ENCODE data around the gene CCDC148.

DNA sequence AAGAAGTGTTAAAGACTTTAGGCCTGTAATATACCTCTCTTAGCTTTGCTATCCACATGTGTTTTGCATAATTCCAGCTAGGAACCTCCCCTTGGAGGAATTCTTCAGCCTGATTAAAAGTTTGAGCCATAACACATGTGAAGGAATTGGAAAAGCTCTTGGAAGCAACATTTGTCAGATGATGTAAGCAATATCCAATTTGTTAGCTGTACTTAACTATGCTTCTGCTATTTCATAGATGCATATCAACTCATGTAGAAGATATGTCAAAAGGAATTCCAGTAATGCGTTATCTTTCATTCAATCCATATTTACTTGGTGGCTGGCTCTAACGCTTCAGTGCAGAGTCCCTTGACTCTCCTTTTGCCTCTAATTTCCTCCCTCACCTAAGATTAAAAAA is 46.4 kb upstream of the CCDC148 start:
- TF ChIP-seq, protein P1, sequence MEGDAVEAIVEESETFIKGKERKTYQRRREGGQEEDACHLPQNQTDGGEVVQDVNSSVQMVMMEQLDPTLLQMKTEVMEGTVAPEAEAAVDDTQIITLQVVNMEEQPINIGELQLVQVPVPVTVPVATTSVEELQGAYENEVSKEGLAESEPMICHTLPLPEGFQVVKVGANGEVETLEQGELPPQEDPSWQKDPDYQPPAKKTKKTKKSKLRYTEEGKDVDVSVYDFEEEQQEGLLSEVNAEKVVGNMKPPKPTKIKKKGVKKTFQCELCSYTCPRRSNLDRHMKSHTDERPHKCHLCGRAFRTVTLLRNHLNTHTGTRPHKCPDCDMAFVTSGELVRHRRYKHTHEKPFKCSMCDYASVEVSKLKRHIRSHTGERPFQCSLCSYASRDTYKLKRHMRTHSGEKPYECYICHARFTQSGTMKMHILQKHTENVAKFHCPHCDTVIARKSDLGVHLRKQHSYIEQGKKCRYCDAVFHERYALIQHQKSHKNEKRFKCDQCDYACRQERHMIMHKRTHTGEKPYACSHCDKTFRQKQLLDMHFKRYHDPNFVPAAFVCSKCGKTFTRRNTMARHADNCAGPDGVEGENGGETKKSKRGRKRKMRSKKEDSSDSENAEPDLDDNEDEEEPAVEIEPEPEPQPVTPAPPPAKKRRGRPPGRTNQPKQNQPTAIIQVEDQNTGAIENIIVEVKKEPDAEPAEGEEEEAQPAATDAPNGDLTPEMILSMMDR (IDR thresholded peaks at IDR 0.05; ENCODE audit: low read depth, low read length): no peak
- no peak for TF ChIP-seq POLR2A (IDR thresholded peaks at IDR 0.05; ENCODE audit: extremely low read depth, insufficient read length)

Data from NB4 (cell line).